ENCODE results near the gene CEBPE. TPM values are rescaled to one million over a fixed set of nuclear protein-coding genes. Genes with fewer than 3 reads are reported as not detected.

The CEBPE gene
- total and polyA plus RNA-seq, 4 donors, result 0.08 to 4.4 (median 0.16) TPM; not detected in 1

DNA sequence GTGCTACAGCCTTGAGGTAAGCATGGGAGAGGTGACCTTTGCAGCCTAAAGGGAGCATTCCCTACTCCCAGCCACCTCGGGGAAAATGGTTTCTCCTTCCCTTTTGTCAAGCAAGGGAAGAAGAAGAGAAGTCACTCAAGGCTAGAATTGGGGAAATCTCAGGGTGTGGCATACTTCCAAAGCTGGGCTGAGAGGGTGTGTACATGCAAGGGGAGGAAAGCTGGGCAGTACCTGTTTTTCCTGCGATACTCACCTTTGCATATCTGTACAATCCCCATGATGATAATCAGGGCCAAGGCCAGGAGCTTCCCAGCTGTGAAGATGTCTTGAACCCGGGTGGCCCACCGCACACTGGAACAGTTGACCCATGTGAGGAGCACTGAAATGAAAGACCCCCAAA, 23.8 kb upstream of the CEBPE start:
- WGBS, result 85% methylated on average over 4 of the region's 4 CpGs
- Histone ChIP-seq H3K36me3 (ENCODE audit: control insufficient read depth in 4 of 4, insufficient read depth in 3 of 4, low read depth in 1 of 4, low read length in 3 of 4) (peaks cover 0 to 2% (median 1%) of the 10 kb centered on the region in 4 donors), H3K27me3 (ENCODE audit: control insufficient read depth in 4 of 4, insufficient read depth in 4 of 4, low read length in 3 of 4) (no peaks in the 10 kb centered on the region), H3K27ac (ENCODE audit: low read depth in 1 of 2, low read length in 2 of 2) (no peak overlapping the region), H3K4me1 (ENCODE audit: control insufficient read depth in 4 of 4, insufficient read depth in 4 of 4, low read length in 3 of 4) (no peaks in the 10 kb centered on the region), H3K4me3 (ENCODE audit: low read depth in 1 of 3, low read length in 3 of 3) (no peak overlapping the region), H3K9ac (ENCODE audit: low read depth in 1 of 2, low read length in 2 of 2) (no peak overlapping the region), H3K9me3 (ENCODE audit: control insufficient read depth in 4 of 4, low read length in 3 of 4) (no peaks in the 10 kb centered on the region)
- DNase-seq (ENCODE audit: low spot score), result no peak
- TF ChIP-seq CTCF (IDR thresholded peaks at IDR 0.05; ENCODE audit: low read depth, low read length, missing input control) (no peak), SP1 (IDR thresholded peaks at IDR 0.05) (no peak), FOXA1 (IDR thresholded peaks at IDR 0.05) (no peak), RXRA (IDR thresholded peaks at IDR 0.05) (no peak), JUND (IDR thresholded peaks at IDR 0.05) (no peak), HNF4A (conservative IDR thresholded peaks at IDR 0.05) (no peak), GABPA (IDR thresholded peaks at IDR 0.05 in 1 of 2, conservative IDR thresholded peaks at IDR 0.05 in 1 of 2) (no peak), REST (IDR thresholded peaks at IDR 0.05) (no peak), NR2F2 (IDR thresholded peaks at IDR 0.05) (no peak), EGR1 (IDR thresholded peaks at IDR 0.05; ENCODE audit: low read depth in 2 of 2) (no peak), TAF1 (conservative IDR thresholded peaks at IDR 0.05) (no peak), RAD21 (IDR thresholded peaks at IDR 0.05) (no peak), MAX (IDR thresholded peaks at IDR 0.05) (no peak)
- TF ChIP-seq, protein P1, sequence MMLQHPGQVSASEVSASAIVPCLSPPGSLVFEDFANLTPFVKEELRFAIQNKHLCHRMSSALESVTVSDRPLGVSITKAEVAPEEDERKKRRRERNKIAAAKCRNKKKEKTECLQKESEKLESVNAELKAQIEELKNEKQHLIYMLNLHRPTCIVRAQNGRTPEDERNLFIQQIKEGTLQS (IDR thresholded peaks at IDR 0.05), result no peak
- TF ChIP-seq, protein P2, sequence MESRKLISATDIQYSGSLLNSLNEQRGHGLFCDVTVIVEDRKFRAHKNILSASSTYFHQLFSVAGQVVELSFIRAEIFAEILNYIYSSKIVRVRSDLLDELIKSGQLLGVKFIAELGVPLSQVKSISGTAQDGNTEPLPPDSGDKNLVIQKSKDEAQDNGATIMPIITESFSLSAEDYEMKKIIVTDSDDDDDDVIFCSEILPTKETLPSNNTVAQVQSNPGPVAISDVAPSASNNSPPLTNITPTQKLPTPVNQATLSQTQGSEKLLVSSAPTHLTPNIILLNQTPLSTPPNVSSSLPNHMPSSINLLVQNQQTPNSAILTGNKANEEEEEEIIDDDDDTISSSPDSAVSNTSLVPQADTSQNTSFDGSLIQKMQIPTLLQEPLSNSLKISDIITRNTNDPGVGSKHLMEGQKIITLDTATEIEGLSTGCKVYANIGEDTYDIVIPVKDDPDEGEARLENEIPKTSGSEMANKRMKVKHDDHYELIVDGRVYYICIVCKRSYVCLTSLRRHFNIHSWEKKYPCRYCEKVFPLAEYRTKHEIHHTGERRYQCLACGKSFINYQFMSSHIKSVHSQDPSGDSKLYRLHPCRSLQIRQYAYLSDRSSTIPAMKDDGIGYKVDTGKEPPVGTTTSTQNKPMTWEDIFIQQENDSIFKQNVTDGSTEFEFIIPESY (IDR thresholded peaks at IDR 0.05), result no peak
